IPS-18a (cell line): ENCODE measurements around the gene LAMP1.

Experiments used
- H3K27ac ChIP-seq: one replicate; pipeline ENCODE4 v1.5.1; 2013; ENCODE audit warnings: low read length
- H3K27me3 ChIP-seq: one replicate; pipeline ENCODE4 v1.6.1; 2013; ENCODE audit warnings: mild to moderate bottlenecking, low read length; ENCODE audit not compliant: control insufficient read depth, insufficient read depth
- H3K36me3 ChIP-seq: one replicate; pipeline ENCODE4 v1.6.1; 2013; ENCODE audit warnings: low read depth, low read length; ENCODE audit not compliant: control insufficient read depth
- H3K4me1 ChIP-seq: one replicate; pipeline ENCODE4 v1.6.1; 2013; ENCODE audit warnings: low read depth, low read length; ENCODE audit not compliant: control insufficient read depth
- H3K4me3 ChIP-seq: one replicate; pipeline ENCODE4 v1.5.1; 2013; ENCODE audit warnings: low read length
- H3K9ac ChIP-seq: one replicate; pipeline ENCODE4 v1.6.1; 2013; ENCODE audit warnings: mild to moderate bottlenecking, low read length, moderate library complexity
- H3K9me3 ChIP-seq: one replicate; pipeline ENCODE4 v1.6.1; 2013; ENCODE audit warnings: low read depth, low read length; ENCODE audit not compliant: control insufficient read depth

The LAMP1 gene

DNA sequence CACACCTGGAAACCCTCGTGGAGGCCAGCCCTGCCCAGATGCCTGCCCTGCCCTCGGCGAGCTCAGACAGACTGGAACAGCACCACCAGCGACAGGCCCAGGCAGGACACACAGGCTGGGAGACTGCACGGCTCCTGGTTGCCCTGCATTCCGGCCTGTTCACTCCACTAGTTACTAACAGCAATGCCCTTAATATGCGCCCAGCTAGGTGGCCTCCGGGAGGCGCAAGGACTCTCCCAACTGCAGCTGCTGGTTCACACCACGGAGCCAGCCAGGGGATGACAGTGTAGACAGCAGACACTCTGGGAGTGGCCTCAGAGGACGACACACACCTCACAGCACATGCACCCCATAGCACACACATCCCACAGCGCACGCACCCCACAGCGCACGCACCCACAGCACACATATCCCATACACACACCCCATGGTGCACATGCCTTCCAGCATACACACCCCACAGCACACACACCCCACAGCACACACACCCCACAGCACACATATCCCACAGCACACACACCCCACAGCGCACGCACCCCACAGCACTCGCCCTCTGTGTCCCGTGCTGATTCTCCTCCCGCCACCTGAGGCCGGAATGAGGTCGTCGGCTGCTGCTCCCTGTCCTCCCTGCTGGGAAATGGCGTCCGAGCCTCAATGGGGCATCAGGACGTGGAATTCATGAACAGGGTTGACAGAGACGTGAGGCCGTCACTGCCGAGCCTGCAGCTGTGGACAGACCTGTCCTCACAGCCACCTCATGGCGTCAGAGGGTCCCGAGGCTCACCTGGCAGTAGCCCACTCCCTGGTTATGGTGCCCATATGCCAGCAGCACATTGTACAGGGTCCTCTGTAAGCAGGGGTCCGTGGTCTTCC lies 53.3 kb downstream of the LAMP1 start:
- Histone ChIP-seq H3K27me3 (no peaks in the 10 kb centered on the region), H3K36me3 (peaks cover 44% of the 10 kb centered on the region), H3K4me3 (no peak overlapping the region), H3K9me3 (peaks cover 5% of the 10 kb centered on the region), H3K27ac (no peak overlapping the region), H3K4me1 (no peaks in the 10 kb centered on the region), H3K9ac (no peak overlapping the region)

DNA sequence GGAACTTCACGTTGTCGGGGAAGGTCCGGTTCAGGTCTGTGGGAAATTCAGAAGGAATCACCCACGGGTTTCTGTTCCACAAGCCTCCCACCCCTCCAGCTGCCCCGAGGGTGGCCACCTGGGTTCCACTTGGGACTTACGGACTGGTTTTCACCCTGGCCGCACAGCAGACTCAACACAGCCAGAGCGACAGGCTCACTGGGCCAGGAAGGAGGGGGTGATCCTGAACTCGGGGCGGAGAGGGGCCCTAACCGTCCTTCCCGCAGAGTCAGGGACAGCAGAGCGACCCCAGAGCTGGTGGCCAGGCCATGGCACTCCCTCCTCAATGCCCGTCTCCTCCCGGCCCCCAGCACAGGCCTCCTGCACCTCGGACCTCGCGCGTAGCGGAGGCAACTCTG lies 53.9 kb downstream of the LAMP1 start:
- H3K9me3 ChIP-seq = peaks cover 5% of the 10 kb centered on the region
- no peak overlapping the region for H3K27ac ChIP-seq
- H3K27me3 ChIP-seq = no peaks in the 10 kb centered on the region
- no peaks in the 10 kb centered on the region for H3K4me1 ChIP-seq
- peaks cover 44% of the 10 kb centered on the region for H3K36me3 ChIP-seq
- H3K9ac ChIP-seq = no peak overlapping the region
- no peak overlapping the region for H3K4me3 ChIP-seq

DNA sequence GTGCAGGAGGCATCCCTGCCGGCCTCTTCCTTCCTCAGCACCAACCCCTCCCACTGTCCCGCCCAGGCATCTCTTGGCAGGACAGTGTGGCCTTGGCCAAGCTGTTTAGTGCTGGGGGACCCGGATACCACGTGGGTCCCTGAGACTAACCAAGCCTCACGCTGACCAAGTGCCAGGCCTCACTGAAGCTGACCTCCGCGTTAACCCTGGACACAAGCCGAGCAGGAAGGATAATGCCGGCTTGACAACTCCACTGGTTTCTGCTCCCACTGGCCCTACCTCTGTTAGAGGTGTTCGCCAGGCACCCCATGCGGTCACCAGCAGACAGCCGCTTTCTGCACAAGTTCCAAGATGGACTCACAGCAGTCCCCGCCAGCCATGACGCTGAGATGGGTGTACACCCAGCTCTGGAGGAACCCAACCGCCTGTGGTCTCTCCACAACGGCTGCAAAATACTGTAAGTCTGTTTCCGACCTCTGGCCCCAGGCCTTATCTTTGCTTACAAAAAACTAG lies 54.5 kb downstream of the LAMP1 start:
- Histone ChIP-seq H3K4me3 (no peak overlapping the region), H3K4me1 (no peaks in the 10 kb centered on the region), H3K27ac (no peak overlapping the region), H3K9me3 (peaks cover 5% of the 10 kb centered on the region), H3K36me3 (peaks cover 44% of the 10 kb centered on the region), H3K9ac (no peak overlapping the region), H3K27me3 (no peaks in the 10 kb centered on the region)

DNA sequence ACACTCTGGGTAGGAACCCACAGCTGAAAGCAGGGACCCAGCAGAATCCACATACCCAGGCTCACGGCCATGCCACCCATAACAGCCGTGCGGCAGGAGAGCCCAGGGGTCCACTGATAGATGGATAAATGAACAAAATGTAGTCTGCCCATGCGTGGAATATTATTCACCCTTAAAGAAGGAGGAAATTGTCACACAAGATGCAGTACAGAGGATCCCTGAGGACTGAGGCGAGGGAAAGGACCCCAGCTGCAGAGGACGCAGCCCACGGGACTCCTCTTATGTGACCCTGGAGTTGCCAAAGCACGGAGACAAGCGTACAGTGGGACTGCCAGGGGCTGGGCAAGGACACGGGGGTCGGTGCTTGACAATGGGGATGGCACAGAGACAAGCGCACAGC lies 56.2 kb downstream of the LAMP1 start:
- H3K9ac ChIP-seq = no peak overlapping the region
- no peaks in the 10 kb centered on the region for H3K27me3 ChIP-seq
- no peaks in the 10 kb centered on the region for H3K4me1 ChIP-seq
- no peaks in the 10 kb centered on the region for H3K9me3 ChIP-seq
- no peak overlapping the region for H3K27ac ChIP-seq
- peaks cover 39% of the 10 kb centered on the region for H3K36me3 ChIP-seq
- no peak overlapping the region for H3K4me3 ChIP-seq

DNA sequence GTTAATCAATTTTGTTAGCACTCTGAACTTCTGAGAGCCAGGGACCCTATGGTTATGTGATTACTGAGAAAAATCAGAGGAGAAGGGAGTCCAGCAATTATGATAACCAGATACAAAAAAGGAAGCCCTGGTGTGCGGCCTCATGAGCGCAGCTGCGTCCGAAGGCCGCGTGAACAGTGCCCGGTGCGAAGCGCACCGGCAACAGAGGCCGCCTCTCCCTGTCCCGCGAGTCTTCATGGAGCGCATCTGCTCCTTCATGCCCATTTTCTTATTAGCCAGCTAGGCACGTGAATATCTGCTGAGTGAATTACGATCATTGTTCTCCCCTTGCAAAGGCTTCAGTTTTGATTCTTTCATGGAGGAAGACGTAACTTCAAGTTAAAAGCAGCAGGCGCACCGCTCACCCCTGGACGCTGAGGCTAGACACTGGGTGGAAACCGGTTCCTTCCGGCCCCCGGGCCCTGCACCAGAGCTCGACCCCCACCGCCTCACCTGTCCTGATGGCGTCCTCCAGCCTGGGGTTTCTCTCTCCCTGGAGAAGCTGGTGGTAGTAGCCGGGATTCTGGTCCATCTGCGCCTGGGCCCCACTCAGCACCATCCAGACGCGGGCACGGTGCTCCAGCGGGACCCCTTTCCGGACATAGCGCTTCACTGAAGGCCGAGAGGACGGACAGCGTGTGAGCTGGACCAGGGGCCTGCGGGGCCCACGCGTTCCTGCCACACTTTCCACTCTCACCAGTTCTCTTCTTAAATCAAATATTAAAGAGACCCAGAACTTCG lies 58.0 kb downstream of the LAMP1 start:
- no peak overlapping the region for H3K4me3 ChIP-seq
- no peak overlapping the region for H3K27ac ChIP-seq
- H3K36me3 ChIP-seq = peaks cover 31% of the 10 kb centered on the region
- H3K9ac ChIP-seq = no peak overlapping the region
- H3K9me3 ChIP-seq = no peaks in the 10 kb centered on the region
- no peaks in the 10 kb centered on the region for H3K27me3 ChIP-seq
- H3K4me1 ChIP-seq = no peaks in the 10 kb centered on the region

DNA sequence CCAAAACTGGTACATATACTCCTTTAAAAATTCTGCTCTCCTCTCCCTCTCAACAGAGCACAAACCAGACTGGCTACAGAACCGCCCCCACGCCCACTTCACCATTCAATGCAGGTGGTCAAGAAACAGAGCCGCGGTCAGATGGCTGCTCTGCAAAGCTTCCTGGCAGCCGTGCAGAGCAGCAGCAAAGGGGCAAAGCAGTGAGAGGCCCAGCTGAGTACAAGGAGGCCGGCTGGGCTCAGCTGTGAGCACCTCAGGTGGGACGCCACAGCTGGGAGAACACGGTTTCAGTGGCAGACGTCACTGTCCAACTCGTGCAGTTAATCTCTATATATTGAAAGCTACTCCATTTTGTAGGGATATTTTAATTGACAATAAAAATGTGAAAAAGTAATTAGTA lies 58.6 kb downstream of the LAMP1 start:
- no peaks in the 10 kb centered on the region for H3K9me3 ChIP-seq
- H3K9ac ChIP-seq = no peak overlapping the region
- no peak overlapping the region for H3K27ac ChIP-seq
- no peaks in the 10 kb centered on the region for H3K4me1 ChIP-seq
- no peaks in the 10 kb centered on the region for H3K27me3 ChIP-seq
- H3K36me3 ChIP-seq = peaks cover 30% of the 10 kb centered on the region
- H3K4me3 ChIP-seq = no peak overlapping the region

DNA sequence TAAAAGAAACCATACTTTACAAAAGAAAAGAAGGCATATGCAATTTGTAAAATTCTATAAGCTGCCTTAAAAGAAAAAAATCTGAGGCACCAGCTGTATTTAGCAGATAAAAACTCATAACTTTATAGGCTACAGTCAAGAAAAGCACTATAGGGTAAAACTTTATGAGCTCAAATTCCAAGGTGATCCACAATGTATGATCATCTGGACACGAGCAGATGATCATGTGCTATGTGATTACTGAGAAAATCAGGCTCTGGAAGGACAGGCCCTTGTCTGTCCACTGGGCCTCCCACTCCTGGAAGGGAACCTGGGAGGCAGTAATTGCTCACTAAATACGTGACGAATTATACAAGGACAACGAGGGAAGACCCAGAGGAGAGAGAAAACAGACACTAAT lies 59.6 kb downstream of the LAMP1 start:
- no peaks in the 10 kb centered on the region for H3K4me1 ChIP-seq
- peaks cover 27% of the 10 kb centered on the region for H3K36me3 ChIP-seq
- H3K27me3 ChIP-seq = no peaks in the 10 kb centered on the region
- no peak overlapping the region for H3K9ac ChIP-seq
- H3K9me3 ChIP-seq = no peaks in the 10 kb centered on the region
- H3K27ac ChIP-seq = no peak overlapping the region
- no peak overlapping the region for H3K4me3 ChIP-seq

DNA sequence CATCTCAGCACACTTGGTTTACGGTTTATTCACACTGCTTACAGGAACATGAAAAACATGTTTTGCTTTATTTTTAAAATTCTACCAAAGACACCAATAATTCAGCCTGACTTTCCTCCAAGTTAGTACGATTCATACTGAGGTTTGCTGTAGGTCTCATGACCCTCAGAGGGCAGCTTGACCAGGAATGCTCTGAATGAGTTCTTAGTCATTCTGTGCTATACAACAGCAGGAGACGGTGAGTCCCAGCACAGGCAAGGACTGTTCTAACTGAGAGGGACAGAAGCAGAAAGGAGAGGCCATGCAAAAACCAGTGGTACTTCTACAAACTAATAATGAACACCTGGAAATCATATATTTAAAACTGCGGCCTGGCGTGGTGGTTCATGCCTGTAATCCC lies 60.5 kb downstream of the LAMP1 start:
- Histone ChIP-seq H3K9me3 (no peaks in the 10 kb centered on the region), H3K36me3 (peaks cover 27% of the 10 kb centered on the region), H3K4me3 (no peak overlapping the region), H3K9ac (no peak overlapping the region), H3K27ac (no peak overlapping the region), H3K4me1 (no peaks in the 10 kb centered on the region), H3K27me3 (no peaks in the 10 kb centered on the region)

DNA sequence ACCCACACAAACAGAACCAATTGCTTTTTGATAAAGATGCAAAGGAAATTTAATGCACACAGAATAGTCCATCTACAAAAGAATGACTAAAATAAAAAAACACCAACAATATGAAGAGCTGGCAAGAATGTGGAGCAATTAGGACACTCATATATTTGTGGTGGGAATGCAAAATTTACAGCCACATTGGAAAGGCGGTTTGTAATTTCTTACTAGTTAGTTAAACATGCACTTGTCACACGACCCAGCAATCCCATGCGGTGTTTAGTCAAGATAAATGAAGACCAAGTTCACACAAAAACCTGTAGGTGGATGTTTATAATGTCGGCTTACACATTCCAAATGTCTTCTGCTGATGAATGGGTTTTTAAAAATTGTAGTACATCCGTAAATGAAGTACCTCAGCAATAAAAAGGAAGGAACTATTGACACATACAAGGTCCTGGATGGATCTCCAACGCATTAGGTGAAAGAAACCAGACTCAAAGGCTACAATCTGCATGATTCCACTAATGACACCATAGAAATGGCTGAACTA lies 61.7 kb downstream of the LAMP1 start:
- no peak overlapping the region for H3K27ac ChIP-seq
- H3K4me1 ChIP-seq = no peaks in the 10 kb centered on the region
- no peaks in the 10 kb centered on the region for H3K9me3 ChIP-seq
- no peak overlapping the region for H3K4me3 ChIP-seq
- H3K36me3 ChIP-seq = peaks cover 21% of the 10 kb centered on the region
- H3K9ac ChIP-seq = no peak overlapping the region
- H3K27me3 ChIP-seq = no peaks in the 10 kb centered on the region

DNA sequence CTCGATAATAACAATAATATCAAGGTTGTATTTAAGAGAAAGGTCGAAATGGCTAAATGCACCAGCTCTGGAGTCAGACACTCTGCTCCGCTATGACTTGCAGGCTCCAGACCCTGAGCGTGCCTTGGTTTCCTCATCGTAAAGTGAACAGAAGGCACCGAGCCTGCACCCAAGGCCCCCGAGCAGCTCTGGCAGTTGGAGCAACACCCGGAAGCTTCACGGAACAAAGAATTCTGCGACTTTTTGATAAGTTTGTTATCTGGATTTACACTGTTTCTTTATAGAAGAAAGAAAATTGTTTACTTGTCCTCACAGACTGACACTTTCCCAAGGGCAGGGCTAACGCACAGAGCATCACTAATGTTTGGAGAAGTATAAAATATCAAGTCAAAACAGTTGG lies 62.5 kb downstream of the LAMP1 start:
- Histone ChIP-seq H3K4me1 (peaks cover 1% of the 10 kb centered on the region), H3K27ac (no peak overlapping the region), H3K36me3 (peaks cover 19% of the 10 kb centered on the region), H3K27me3 (no peaks in the 10 kb centered on the region), H3K9ac (no peak overlapping the region), H3K4me3 (no peak overlapping the region), H3K9me3 (no peaks in the 10 kb centered on the region)

DNA sequence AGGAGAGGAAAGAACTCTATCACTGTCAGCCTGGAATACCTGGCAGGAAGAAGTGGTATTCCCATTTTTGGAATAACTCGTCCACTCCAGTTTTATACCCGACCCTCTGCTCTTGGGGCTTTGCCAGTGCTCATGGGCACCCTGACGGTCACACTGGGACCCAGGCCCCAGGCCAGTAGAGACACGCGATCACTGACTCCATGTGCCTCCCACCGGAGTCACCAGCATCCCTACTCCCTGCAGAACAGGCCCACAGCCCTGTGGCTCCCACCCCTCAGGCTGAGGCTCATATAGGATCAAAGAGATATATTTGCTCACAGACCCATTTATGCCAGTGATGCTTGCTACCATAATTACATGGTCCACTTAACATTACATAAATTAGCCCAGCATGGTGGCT lies 63.4 kb downstream of the LAMP1 start:
- Histone ChIP-seq H3K36me3 (peaks cover 14% of the 10 kb centered on the region), H3K9me3 (no peaks in the 10 kb centered on the region), H3K4me1 (peaks cover 4% of the 10 kb centered on the region), H3K27me3 (no peaks in the 10 kb centered on the region), H3K9ac (no peak overlapping the region), H3K27ac (no peak overlapping the region), H3K4me3 (no peak overlapping the region)
